T-helper 17 cell (primary cell): ENCODE results near the gene GPC5. TPM values are rescaled to one million over a fixed set of nuclear protein-coding genes. Genes with fewer than 3 reads are reported as not detected.

Experiments
- ATAC-seq: fragments of 150-1000 bp; cut with Tn5 transposase; 2 replicates; pipeline ENCODE4 v1.10.0; 2021; ENCODE audit warnings: mild to moderate bottlenecking, moderate library complexity
- DNase-seq, 3 donors: peaks; one replicate each; pipeline versions ENCODE4 v3.0.0 to v3.0.0-alpha.2; 2020 to 2021
- H3K9me3 ChIP-seq: one replicate; pipeline ENCODE4 v1.7.0; 2013; ENCODE audit warnings: low read length, mild to moderate bottlenecking; ENCODE audit not compliant: control insufficient read depth, poor library complexity, severe bottlenecking
- H3K27ac Mint-ChIP-seq: one replicate; pipeline ENCODE4 v1.8.0; 2022; ENCODE audit warnings: mild to moderate bottlenecking, moderate library complexity, mixed read lengths
- H3K27me3 Mint-ChIP-seq: one replicate; pipeline ENCODE4 v1.8.0; 2022; ENCODE audit warnings: mixed read lengths
- H3K36me3 Mint-ChIP-seq: one replicate; pipeline ENCODE4 v1.8.0; 2022; ENCODE audit warnings: low read depth, mixed read lengths
- H3K4me1 Mint-ChIP-seq: one replicate; pipeline ENCODE4 v1.8.0; 2022; ENCODE audit warnings: mild to moderate bottlenecking, mixed read lengths
- H3K4me3 Mint-ChIP-seq: one replicate; pipeline ENCODE4 v1.8.0; 2022; ENCODE audit warnings: mild to moderate bottlenecking, moderate library complexity, mixed read lengths
- total RNA-seq, 4 donors: library from RNA in 2 of 4; stranded (reverse) in 2 of 4; gene quantifications; one replicate each; pipeline ENCODE4 v1.2.3 and lab custom pipeline; 2022 to 2026

The GPC5 gene
- total RNA-seq, 2 donors from 2014 or later = 1.1 TPM; not detected in 1

GRCh38 chr13:92589955-92590354, 1191.5 kb downstream of the GPC5 start:
- Mint-ChIP-seq H3K4me1 (no peaks in the 10 kb centered on the region), H3K27ac (no peak overlapping the region), H3K36me3 (no peaks in the 10 kb centered on the region), H3K4me3 (no peak overlapping the region), H3K27me3 (no peaks in the 10 kb centered on the region)
- DNase-seq = no peak
- H3K9me3 ChIP-seq = no peaks in the 10 kb centered on the region
- no peak for ATAC-seq

- no peaks in the 10 kb centered on the region for H3K36me3 Mint-ChIP-seq
- ATAC-seq = no peak
- H3K27me3 Mint-ChIP-seq = no peaks in the 10 kb centered on the region
- no peak overlapping the region for H3K4me3 Mint-ChIP-seq
- H3K9me3 ChIP-seq = no peaks in the 10 kb centered on the region
- H3K27ac Mint-ChIP-seq = no peak overlapping the region
- no peaks in the 10 kb centered on the region for H3K4me1 Mint-ChIP-seq
- DNase-seq = no peak
These were observed 1192.1 kb downstream of the GPC5 start for GRCh38 chr13:92590503-92590908.

- H3K4me1 Mint-ChIP-seq = no peaks in the 10 kb centered on the region
- H3K36me3 Mint-ChIP-seq = no peaks in the 10 kb centered on the region
- H3K27me3 Mint-ChIP-seq = no peaks in the 10 kb centered on the region
- DNase-seq = no peak
- no peak overlapping the region for H3K4me3 Mint-ChIP-seq
- no peak overlapping the region for H3K27ac Mint-ChIP-seq
- ATAC-seq = no peak
- H3K9me3 ChIP-seq = no peaks in the 10 kb centered on the region
These were observed 1192.7 kb downstream of the GPC5 start for GRCh38 chr13:92591117-92591516.

- Mint-ChIP-seq H3K36me3 (no peaks in the 10 kb centered on the region), H3K4me3 (no peak overlapping the region), H3K4me1 (no peaks in the 10 kb centered on the region), H3K27ac (no peak overlapping the region), H3K27me3 (no peaks in the 10 kb centered on the region)
- DNase-seq (no peak), ATAC-seq (no peak)
- no peaks in the 10 kb centered on the region for H3K9me3 ChIP-seq
These were observed 1194.3 kb downstream of the GPC5 start for GRCh38 chr13:92592757-92593156.

- no peaks in the 10 kb centered on the region for H3K4me1 Mint-ChIP-seq
- no peaks in the 10 kb centered on the region for H3K27me3 Mint-ChIP-seq
- H3K9me3 ChIP-seq = no peaks in the 10 kb centered on the region
- no peaks in the 10 kb centered on the region for H3K36me3 Mint-ChIP-seq
- ATAC-seq (no peak), DNase-seq (no peak)
- no peak overlapping the region for H3K27ac Mint-ChIP-seq
- no peak overlapping the region for H3K4me3 Mint-ChIP-seq
These were observed 1204.1 kb downstream of the GPC5 start for GRCh38 chr13:92602560-92602959.

- no peaks in the 10 kb centered on the region for H3K9me3 ChIP-seq
- no peak overlapping the region for H3K4me3 Mint-ChIP-seq
- no peaks in the 10 kb centered on the region for H3K27me3 Mint-ChIP-seq
- DNase-seq (no peak), ATAC-seq (no peak)
- H3K36me3 Mint-ChIP-seq = no peaks in the 10 kb centered on the region
- no peaks in the 10 kb centered on the region for H3K4me1 Mint-ChIP-seq
- H3K27ac Mint-ChIP-seq = no peak overlapping the region
These were observed 1211.0 kb downstream of the GPC5 start for GRCh38 chr13:92609376-92609775.

- no peaks in the 10 kb centered on the region for H3K4me1 Mint-ChIP-seq
These were observed 1214.5 kb downstream of the GPC5 start for GRCh38 chr13:92612892-92613291.

GRCh38 chr13:92613921-92614320, 1215.5 kb downstream of the GPC5 start:
- H3K4me3 Mint-ChIP-seq = no peak overlapping the region
- DNase-seq (no peak), ATAC-seq (no peak)
- no peak overlapping the region for H3K27ac Mint-ChIP-seq
- H3K4me1 Mint-ChIP-seq = no peaks in the 10 kb centered on the region
- no peaks in the 10 kb centered on the region for H3K36me3 Mint-ChIP-seq
- no peaks in the 10 kb centered on the region for H3K9me3 ChIP-seq
- H3K27me3 Mint-ChIP-seq = no peaks in the 10 kb centered on the region

More at GRCh38 chr13:92612892-92613291, 1214.5 kb downstream of the GPC5 start:
- Mint-ChIP-seq H3K27me3 (no peaks in the 10 kb centered on the region), H3K27ac (no peak overlapping the region), H3K36me3 (no peaks in the 10 kb centered on the region), H3K4me3 (no peak overlapping the region)
- DNase-seq (no peak), ATAC-seq (no peak)
- no peaks in the 10 kb centered on the region for H3K9me3 ChIP-seq

GRCh38 chr13:92621985-92622384, 1223.6 kb downstream of the GPC5 start:
- Mint-ChIP-seq H3K4me3 (no peak overlapping the region), H3K36me3 (no peaks in the 10 kb centered on the region), H3K4me1 (no peaks in the 10 kb centered on the region), H3K27ac (no peak overlapping the region), H3K27me3 (no peaks in the 10 kb centered on the region)
- H3K9me3 ChIP-seq = no peaks in the 10 kb centered on the region
- ATAC-seq = no peak
- no peak for DNase-seq

GRCh38 chr13:92622905-92623304, 1224.5 kb downstream of the GPC5 start:
- no peaks in the 10 kb centered on the region for H3K36me3 Mint-ChIP-seq

GRCh38 chr13:92626274-92626673, 1227.9 kb downstream of the GPC5 start:
- ATAC-seq (no peak), DNase-seq (no peak)
- Mint-ChIP-seq H3K4me1 (no peaks in the 10 kb centered on the region), H3K27ac (no peak overlapping the region), H3K27me3 (no peaks in the 10 kb centered on the region), H3K36me3 (no peaks in the 10 kb centered on the region), H3K4me3 (no peak overlapping the region)
- no peaks in the 10 kb centered on the region for H3K9me3 ChIP-seq

More at GRCh38 chr13:92622905-92623304, 1224.5 kb downstream of the GPC5 start:
- no peak for DNase-seq
- H3K9me3 ChIP-seq = no peaks in the 10 kb centered on the region
- no peak for ATAC-seq
- H3K27me3 Mint-ChIP-seq = no peaks in the 10 kb centered on the region
- H3K4me1 Mint-ChIP-seq = no peaks in the 10 kb centered on the region
- H3K27ac Mint-ChIP-seq = no peak overlapping the region
- no peak overlapping the region for H3K4me3 Mint-ChIP-seq

- ATAC-seq = no peak
- Mint-ChIP-seq H3K27me3 (no peaks in the 10 kb centered on the region), H3K4me1 (no peaks in the 10 kb centered on the region), H3K27ac (no peak overlapping the region), H3K4me3 (no peak overlapping the region), H3K36me3 (no peaks in the 10 kb centered on the region)
- H3K9me3 ChIP-seq = no peaks in the 10 kb centered on the region
- DNase-seq = no peak
These were observed 1242.5 kb downstream of the GPC5 start for GRCh38 chr13:92640936-92641335.

GRCh38 chr13:92649140-92649813, 1250.9 kb downstream of the GPC5 start:
- Mint-ChIP-seq H3K27me3 (no peaks in the 10 kb centered on the region), H3K27ac (no peak overlapping the region), H3K4me3 (no peak overlapping the region), H3K36me3 (no peaks in the 10 kb centered on the region), H3K4me1 (no peaks in the 10 kb centered on the region)
- ATAC-seq (no peak), DNase-seq (no peak)
- no peaks in the 10 kb centered on the region for H3K9me3 ChIP-seq

GRCh38 chr13:92656103-92656502, 1257.7 kb downstream of the GPC5 start:
- Mint-ChIP-seq H3K27ac (no peak overlapping the region), H3K27me3 (no peaks in the 10 kb centered on the region), H3K36me3 (no peaks in the 10 kb centered on the region), H3K4me3 (no peak overlapping the region), H3K4me1 (no peaks in the 10 kb centered on the region)
- ATAC-seq (no peak), DNase-seq (no peak)
- no peaks in the 10 kb centered on the region for H3K9me3 ChIP-seq
